OCI-LY1 (cell line): ENCODE measurements around the gene KRTAP1-5.

Experiments
- H2AFZ ChIP-seq: fragments of 200-600 bp; sonication (generic), shearing (Covaris generic); 2 replicates; pipeline ENCODE4 v1.6.0; 2014; ENCODE audit warnings: antibody characterized with exemption, mild to moderate bottlenecking, low read length
- H3F3A ChIP-seq: fragments of 200-600 bp; sonication (generic), shearing (Covaris generic); 2 replicates; pipeline ENCODE4 v1.6.0; 2014; ENCODE audit warnings: mild to moderate bottlenecking, antibody characterized with exemption, low read length, moderate library complexity; ENCODE audit not compliant: insufficient read depth
- H3K27ac ChIP-seq: fragments of 200-600 bp; sonication (generic); 2 replicates; pipeline ENCODE4 v1.5.1; 2014; ENCODE audit warnings: low read length, mixed run types, mild to moderate bottlenecking, low read depth; ENCODE audit not compliant: poor library complexity, severe bottlenecking
- H3K27me3 ChIP-seq: fragments of 200-600 bp; sonication (generic); 2 replicates; pipeline ENCODE4 v1.6.0; 2014; ENCODE audit warnings: antibody characterized with exemption, mild to moderate bottlenecking, low read length, moderate library complexity; ENCODE audit not compliant: insufficient read depth
- H3K36me3 ChIP-seq: fragments of 200-600 bp; sonication (generic); 2 replicates; pipeline ENCODE4 v1.6.1; 2014; ENCODE audit warnings: mild to moderate bottlenecking, antibody characterized with exemption, low read length, moderate library complexity, mixed read lengths; ENCODE audit not compliant: insufficient read depth
- H3K4me1 ChIP-seq: fragments of 200-600 bp; sonication (generic); 2 replicates; pipeline ENCODE4 v1.5.1; 2014; ENCODE audit warnings: mild to moderate bottlenecking, low read length, moderate library complexity; ENCODE audit not compliant: insufficient read depth, severe bottlenecking
- H3K4me2 ChIP-seq: fragments of 200-600 bp; sonication (generic), shearing (Covaris generic); 2 replicates; pipeline ENCODE4 v1.6.1; 2014; ENCODE audit warnings: low read length
- H3K4me3 ChIP-seq: fragments of 200-600 bp; sonication (generic); 2 replicates; pipeline ENCODE4 v1.5.1; 2014; ENCODE audit warnings: low read length, low read depth, mild to moderate bottlenecking, mixed read lengths; ENCODE audit not compliant: poor library complexity, severe bottlenecking
- H3K79me2 ChIP-seq: fragments of 200-600 bp; shearing (Covaris generic); 2 replicates; pipeline ENCODE4 v1.6.1; 2016; ENCODE audit warnings: mixed run types, low read length, mixed read lengths; ENCODE audit not compliant: insufficient read depth
- H3K9ac ChIP-seq: fragments of 200-600 bp; sonication (generic), shearing (Covaris generic); 2 replicates; pipeline ENCODE4 v1.6.1; 2014; ENCODE audit warnings: mild to moderate bottlenecking, low read length, mixed read lengths
- H3K9me2 ChIP-seq: fragments of 200-600 bp; sonication (generic), shearing (Covaris generic); 2 replicates; pipeline ENCODE4 v1.6.1; 2014; ENCODE audit warnings: low read depth, mild to moderate bottlenecking, low read length, mixed read lengths
- H3K9me3 ChIP-seq: fragments of 200-600 bp; shearing (Covaris generic); 2 replicates; pipeline ENCODE4 v1.6.1; 2014; ENCODE audit warnings: low read length, mixed read lengths
- H4K20me1 ChIP-seq: fragments of 200-600 bp; sonication (generic), shearing (Covaris generic); 2 replicates; pipeline ENCODE4 v1.6.0; 2016; ENCODE audit warnings: mild to moderate bottlenecking, low read length; ENCODE audit not compliant: insufficient read depth
- CTCF ChIP-seq: fragments of 200-600 bp; sonication (generic), shearing (Covaris generic); IDR thresholded peaks from 2 replicates; pipeline ENCODE4 v1.5.1; 2017; ENCODE audit warnings: mild to moderate bottlenecking, antibody characterized with exemption, low read length, moderate library complexity, mixed read lengths
- EZH2 ChIP-seq: fragments of 200-600 bp; sonication (generic), shearing (Covaris generic); IDR thresholded peaks from 2 replicates; pipeline ENCODE4 v1.8.0; 2017; ENCODE audit warnings: borderline replicate concordance, mixed run types, mild to moderate bottlenecking, antibody characterized with exemption, low read length, moderate library complexity, mixed read lengths

Gene KRTAP1-5

GRCh38 chr17:41054025-41054424 lies 27.0 kb upstream of the KRTAP1-5 start:
- H3K27me3 ChIP-seq: 0 out of 2 replicates have a peak, but pooled peaks cover 3% of the 10 kb centered on the region
- H3K36me3 ChIP-seq: no peaks in the 10 kb centered on the region
- H3K79me2 ChIP-seq: no peaks in the 10 kb centered on the region
- H3K9ac ChIP-seq: no peak overlapping the region
- no peaks in the 10 kb centered on the region for H3K4me1 ChIP-seq
- TF ChIP-seq CTCF (no peak), EZH2 (no peak)
- no peak overlapping the region for H3K4me2 ChIP-seq
- no peaks in the 10 kb centered on the region for H4K20me1 ChIP-seq
- no peaks in the 10 kb centered on the region for H3F3A ChIP-seq
- H3K27ac ChIP-seq: no peak overlapping the region
- H3K9me2 ChIP-seq: no peaks in the 10 kb centered on the region
- H3K4me3 ChIP-seq: no peak overlapping the region
- no peak overlapping the region for H2AFZ ChIP-seq
- 0 out of 2 replicates have a peak, but pooled peaks cover 2% of the 10 kb centered on the region for H3K9me3 ChIP-seq

GRCh38 chr17:41052566-41052965 lies 25.6 kb upstream of the KRTAP1-5 start:
- no peak overlapping the region for H2AFZ ChIP-seq
- H3K4me2 ChIP-seq: no peak overlapping the region
- H3K36me3 ChIP-seq: no peaks in the 10 kb centered on the region
- 0 out of 2 replicates have a peak, but pooled peaks cover 2% of the 10 kb centered on the region for H3K9me3 ChIP-seq
- no peak overlapping the region for H3K4me3 ChIP-seq
- no peaks in the 10 kb centered on the region for H3K4me1 ChIP-seq
- no peak overlapping the region for H3K9ac ChIP-seq
- no peaks in the 10 kb centered on the region for H3F3A ChIP-seq
- H4K20me1 ChIP-seq: no peaks in the 10 kb centered on the region
- H3K79me2 ChIP-seq: no peaks in the 10 kb centered on the region
- 0 out of 2 replicates have a peak, but pooled peaks cover 3% of the 10 kb centered on the region for H3K27me3 ChIP-seq
- H3K9me2 ChIP-seq: no peaks in the 10 kb centered on the region
- no peak for TF ChIP-seq EZH2
- TF ChIP-seq CTCF: no peak
- no peak overlapping the region for H3K27ac ChIP-seq

GRCh38 chr17:41049110-41049509 lies 22.1 kb upstream of the KRTAP1-5 start:
- Histone ChIP-seq H3K27ac (no peak overlapping the region), H3K9me2 (no peaks in the 10 kb centered on the region), H4K20me1 (no peaks in the 10 kb centered on the region), H3K4me2 (no peak overlapping the region), H3K79me2 (no peaks in the 10 kb centered on the region), H3K4me1 (no peaks in the 10 kb centered on the region), H3K27me3 (no peaks in the 10 kb centered on the region), H3K9me3 (0 out of 2 replicates have a peak, but pooled peaks cover 2% of the 10 kb centered on the region), H3K36me3 (no peaks in the 10 kb centered on the region), H2AFZ (no peak overlapping the region), H3K4me3 (no peak overlapping the region), H3F3A (no peaks in the 10 kb centered on the region), H3K9ac (no peak overlapping the region)
- TF ChIP-seq CTCF (no peak), EZH2 (no peak)
